ENCODE data around the gene BBC3. TPM values are rescaled to one million over a fixed set of nuclear protein-coding genes. Genes with fewer than 3 reads are reported as not detected.
"Not testable (repeated sequence)": the region's sequence is repeated elsewhere in the genome, so short reads cannot be mapped to it uniquely, and the experiment has no call there.

The BBC3 gene
- total RNA-seq, 1 experiment from 2014 or later = 38.6 TPM

DNA sequence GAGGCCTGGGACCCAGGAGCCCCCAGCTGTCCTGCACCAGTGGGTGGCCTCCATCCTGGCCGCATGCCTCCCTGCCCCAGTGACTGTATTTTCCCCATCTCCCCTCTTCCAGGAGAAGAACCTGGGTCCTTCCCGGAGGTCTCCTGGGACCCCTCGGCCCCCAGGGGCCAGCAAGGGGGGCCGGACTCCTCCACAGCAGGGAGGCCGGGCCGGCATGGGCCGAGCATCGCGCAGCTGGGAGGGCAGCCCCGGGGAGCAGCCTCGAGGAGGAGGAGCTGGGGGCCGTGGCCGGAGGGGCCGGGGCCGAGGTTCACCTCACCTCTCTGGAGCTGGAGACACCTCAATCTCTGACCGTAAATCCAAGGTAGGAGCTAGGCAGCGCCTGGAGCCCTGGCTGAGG is 29.5 kb upstream of the BBC3 start:
- no peak for DNase-seq (ENCODE audit: low spot score)

DNA sequence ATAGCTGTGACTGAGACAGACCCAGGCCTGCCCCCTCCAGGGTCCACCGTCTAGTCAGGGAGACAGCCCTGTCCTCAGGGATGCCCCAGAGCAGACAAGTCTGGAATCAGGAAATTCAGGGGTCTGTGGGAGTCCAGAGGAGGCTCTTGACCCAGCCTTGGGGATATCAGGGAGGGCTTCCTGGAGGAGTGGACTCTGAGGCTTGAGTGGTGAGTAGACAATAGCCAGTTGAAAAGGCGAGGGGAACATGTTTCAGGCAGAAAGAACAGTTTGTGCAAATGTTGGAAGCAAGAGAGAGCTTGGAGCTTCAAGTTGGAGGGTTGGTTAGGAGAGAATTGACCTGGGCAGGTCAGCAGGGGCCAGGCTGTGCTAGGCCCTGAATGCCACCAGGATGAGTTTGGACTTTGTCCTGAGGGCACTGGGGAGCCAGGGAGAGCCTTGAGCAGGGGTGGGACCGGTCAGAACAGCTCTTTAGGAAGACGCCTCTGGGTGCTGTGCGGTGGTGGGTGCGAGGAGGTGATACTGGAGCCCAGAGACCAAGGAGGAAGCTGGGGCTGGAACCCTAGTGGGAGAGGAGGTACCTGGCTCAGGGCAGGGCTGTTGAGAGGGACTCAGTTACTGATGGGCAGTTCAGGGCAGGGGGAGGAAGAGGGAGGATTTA is 28.0 kb upstream of the BBC3 start:
- no peak for DNase-seq (ENCODE audit: low spot score)
- in situ Hi-C loops (cut with HindIII; ENCODE audit: low sequenced_read_pairs) = no loop called here

More for the DNA sequence above, 29.5 kb upstream of the BBC3 start:
- in situ Hi-C loops (cut with HindIII; ENCODE audit: low sequenced_read_pairs) = no loop called here

DNA sequence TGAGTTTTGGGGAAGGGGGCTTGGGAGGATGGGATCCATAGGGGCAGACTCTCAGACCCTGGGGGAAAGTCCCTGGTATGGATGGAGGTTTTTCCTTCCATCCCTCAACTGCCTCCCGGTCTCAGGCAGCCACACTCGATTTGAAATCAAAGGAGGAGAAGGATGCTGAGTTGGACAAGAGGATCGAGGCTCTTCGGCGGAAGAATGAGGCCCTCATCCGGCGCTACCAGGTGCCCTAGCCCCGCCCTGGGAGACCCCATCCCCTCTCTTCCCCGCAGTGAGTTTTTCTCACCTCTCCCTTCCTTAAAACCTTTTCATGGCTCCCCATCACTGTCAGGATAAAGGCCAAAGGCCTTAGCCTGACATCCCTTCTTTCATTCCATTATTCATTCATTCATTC is 27.4 kb upstream of the BBC3 start:
- in situ Hi-C loops (cut with HindIII; ENCODE audit: low sequenced_read_pairs) = no loop called here

DNA sequence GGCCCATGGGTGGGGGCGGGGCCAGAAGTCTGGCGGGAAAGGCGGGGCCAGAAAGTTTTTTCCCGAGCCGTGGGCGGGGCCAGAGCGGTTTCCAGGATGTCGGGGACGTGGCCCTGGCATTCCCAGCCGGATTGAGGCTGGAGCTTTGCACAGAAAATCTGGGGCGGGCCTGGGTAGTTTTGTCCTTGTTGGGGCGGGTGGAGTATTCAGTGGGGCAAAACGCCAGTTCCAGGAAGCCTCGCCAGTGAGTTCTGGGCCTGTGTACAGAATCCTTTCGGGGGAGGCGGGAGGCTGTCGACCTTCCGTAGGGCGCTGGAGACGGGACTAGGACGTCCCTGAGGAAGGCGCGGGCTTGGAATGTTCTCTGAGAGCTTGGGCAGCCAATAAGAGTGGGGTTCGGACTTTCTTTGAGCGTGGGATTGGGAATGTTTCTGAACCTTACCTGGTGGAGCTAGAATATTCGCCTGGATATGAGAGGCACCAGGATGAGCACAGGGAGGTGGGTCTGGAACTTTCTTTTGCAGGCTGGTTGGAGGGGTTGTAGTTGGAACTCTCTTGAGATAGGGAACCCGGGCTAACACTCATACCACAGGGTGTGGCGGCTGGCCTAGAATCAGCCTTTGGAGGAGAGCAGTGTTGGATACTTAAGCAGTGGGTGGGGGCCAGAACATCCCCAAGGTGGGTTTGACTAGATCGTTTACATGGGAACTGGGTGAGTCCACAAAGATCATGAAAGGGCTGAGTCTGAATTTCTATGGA is 26.6 kb upstream of the BBC3 start:
- in situ Hi-C loops (cut with HindIII; ENCODE audit: low sequenced_read_pairs) = no loop called here
- DNase-seq (ENCODE audit: low spot score) = no peak

More for the DNA sequence above, 27.4 kb upstream of the BBC3 start:
- DNase-seq (ENCODE audit: low spot score) = no peak

DNA sequence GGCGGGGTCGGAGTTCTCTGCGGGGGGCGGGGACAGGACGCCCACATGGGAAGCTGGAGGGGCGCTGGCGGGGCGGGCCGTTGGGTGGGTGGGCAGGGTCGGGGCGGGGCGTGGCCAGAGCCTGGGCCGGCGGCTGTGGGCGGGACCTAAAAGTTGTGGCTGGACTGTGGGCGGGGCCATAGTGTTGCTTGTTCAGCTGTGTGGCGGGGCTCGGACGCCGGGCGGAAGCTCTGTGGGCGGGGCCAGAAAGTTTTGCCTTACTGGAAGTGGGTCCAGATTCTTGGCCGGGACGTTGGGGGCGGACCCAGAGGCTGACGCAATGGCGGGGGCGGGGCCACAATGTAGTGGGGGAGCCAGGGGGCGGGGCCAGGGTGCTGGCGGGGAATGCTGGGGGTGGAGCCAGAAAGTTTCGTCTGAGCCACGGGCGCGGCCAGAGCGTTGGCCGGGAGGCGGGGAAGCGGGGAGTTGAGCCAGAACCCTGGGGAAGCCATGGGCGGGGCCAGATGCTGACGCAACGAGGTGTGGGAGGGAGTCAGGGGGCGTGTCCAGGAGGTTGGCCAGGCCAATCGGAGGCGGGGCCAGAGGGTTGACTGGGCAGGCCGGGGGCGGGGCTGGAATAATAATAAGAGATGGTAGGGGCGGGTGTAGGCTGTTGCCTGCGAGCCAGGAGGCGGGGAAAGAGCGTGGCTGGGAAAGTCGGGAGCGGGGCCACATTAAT is 25.9 kb upstream of the BBC3 start:
- in situ Hi-C loops (cut with HindIII; ENCODE audit: low sequenced_read_pairs) = no loop called here
- peak; percentile 90 for DNase-seq (ENCODE audit: low spot score)

DNA sequence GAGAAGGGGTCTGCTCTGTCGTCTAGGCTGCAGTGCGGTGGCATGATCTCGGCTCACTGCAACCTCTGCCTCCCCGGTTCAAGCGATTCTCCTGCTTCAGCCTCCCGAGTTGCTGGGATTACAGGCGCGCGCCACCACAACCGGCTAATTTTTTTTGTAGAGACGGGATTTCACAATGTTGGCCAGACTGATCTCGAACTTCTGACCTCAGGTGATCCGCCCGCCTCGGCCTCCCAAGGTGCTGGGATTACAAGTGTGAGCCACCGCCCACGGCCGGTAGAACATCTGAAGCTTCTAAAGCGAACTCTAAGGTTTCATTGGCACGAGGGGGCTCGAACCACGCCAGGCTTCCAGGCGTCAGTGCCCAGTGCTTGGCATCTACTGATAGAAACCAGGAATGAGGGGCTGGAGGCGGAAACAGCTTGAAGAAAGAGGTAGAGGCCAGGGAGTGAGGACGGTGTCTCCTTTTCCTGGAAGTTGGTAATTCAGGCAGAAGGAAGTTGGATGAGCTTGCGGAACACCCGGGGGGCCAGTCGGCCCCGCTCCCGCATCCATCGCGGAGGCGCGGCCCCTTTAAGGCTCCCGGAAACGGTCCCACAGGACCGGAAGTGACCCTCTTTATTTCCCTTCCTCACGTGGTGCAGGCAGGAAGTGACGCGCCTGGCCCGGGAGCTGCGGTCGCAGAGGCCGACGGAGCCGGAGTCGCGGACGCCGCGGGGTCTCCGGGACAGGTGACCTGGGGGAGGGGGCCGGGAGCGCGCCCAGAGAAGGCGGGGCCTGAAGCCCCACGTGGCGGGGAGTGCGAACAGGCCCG is 25.1 kb upstream of the BBC3 start, which contains the start of gene CCDC9:
TSS of gene CCDC9 (plus strand) at position 647 of the 814 bp plus-strand sequence. CDS start 1,876 bp downstream, outside the sequence.
- peak; percentile 95 for DNase-seq (ENCODE audit: low spot score)
- in situ Hi-C loops (cut with HindIII; ENCODE audit: low sequenced_read_pairs) = no loop called here

DNA sequence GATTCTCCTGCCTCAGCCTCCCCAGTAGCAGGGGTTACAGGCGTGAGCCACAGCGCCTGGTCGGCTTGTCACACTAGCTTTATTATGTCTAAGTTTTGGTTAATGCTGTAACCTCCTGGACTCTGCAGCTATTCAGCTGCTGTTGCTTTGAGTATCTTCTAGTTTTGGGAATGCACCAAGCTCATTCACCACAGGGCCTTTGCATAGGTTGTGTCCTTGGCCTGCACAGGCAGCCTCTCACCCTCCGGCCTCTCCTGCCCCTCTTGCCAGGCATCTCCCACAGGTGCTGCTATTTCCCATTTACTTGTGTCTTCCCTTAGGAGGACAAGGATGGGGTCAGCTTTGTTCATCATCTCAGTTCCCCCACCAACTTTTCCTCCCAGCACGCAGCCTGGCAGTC is 23.0 kb upstream of the BBC3 start:
- no peak for DNase-seq (ENCODE audit: low spot score)
- in situ Hi-C loops (cut with HindIII; ENCODE audit: low sequenced_read_pairs) = no loop called here

DNA sequence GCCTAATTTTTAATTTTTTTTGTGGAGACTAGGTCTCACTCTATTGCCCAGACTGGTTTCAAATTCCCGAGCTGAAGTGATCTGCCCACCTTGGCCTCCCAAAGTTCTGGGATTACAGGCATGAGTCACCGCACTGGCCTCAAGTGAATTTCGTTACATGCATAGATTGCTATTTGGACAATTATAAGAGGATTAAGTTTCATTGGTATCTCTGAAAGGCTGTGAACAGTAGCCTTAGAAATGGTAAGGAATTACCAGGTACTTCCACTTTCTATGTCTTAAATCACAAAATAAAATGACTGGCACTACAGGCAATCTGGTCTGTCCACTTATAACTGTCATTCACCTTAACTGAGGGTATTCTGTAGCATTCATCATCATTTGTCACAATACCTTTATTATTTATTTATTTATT is 22.5 kb upstream of the BBC3 start:
- DNase-seq (ENCODE audit: low spot score) = no peak
- in situ Hi-C loops (cut with HindIII; ENCODE audit: low sequenced_read_pairs) = no loop called here

DNA sequence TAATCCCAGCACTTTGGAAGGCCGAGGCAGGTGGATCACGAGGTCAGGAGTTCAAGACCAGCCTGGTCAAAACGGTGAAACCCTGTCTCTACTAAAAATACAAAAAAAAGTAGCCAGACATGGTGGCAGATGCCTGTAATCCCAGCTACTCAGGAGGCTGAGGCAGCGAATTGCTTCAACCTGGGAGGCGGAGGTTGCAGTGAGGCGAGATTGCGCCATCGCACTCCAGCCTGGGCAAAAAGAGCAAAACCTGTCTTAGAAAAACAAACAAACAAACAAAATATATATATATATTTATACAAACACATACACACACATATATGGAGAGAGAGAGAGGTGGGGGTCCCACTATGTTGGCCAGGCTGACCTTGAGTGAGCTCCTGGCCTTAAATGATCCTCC is 22.0 kb upstream of the BBC3 start:
- in situ Hi-C loops (cut with HindIII; ENCODE audit: low sequenced_read_pairs); DNase-seq (ENCODE audit: low spot score): not testable (repeated sequence)

DNA sequence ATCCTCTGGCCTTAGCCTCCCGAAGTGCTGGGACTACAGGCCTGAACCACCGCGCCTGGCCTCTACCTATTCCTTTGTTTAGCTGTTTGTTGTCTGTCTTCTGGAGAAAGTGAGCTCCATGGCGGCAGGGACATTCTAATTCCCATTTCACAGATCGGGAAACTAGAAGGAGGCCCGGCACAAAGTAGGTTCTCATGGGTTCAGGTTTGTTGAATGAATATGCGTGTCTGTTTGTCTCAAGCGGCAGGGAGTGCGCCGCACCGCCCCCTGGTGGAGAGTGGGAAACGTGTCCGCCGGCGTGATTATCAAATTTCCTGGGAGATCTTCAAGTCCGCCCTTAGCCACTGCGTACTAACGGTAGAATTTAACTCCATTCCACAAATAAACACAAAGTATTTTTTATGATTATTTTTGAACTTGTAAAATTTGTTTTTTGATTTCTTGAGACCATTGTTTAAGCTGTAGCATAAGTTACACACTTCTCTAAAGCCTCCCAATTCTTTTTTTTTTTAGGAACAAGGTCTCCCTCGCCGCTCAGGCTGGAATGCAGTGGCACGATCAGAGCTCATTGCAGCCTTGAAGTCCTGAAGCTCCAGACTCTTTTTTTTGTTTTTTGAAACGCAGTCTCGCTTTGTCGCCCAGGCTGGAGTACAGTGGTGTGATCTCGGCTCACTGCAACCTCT is 16.4 kb upstream of the BBC3 start:
- in situ Hi-C loops (cut with HindIII; ENCODE audit: low sequenced_read_pairs) = no loop called here
- DNase-seq (ENCODE audit: low spot score) = peak; percentile 71

DNA sequence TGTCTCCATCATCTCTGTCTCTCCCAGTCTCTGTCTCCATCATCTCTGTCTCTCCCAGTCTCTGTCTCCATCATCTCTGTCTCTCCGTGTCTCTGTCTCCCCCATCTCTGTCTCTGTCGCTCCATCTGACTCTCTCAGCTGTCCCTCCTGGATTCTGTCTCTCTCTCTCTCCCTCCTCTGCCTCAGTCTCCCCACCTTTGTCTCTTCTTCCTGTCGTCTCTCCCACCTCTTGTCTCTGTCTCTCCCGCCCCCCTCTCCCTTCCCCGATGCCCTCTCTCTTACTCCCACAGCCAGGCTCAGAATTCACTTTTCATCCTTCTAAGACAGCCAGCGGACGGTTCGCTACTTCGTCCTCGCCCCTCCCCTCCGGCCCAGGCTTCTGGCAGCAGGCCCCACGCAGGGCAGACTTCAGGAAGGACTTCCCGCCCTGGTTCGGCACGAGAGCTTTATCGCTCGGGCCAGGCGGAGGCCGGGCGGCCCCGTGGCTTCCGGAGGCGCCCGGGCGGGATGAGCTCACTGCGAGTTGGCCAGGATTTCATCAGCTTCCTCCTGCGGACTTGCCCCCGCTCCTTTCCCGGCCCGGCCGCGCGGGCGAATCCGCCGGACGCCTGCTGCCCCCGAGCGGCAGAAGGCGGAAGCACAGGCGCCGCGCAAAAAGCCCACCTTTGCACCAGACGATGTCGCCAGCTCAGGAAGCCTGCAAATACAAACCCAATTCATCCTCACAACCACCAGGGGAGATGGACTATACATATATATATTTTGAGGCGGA is 13.0 kb upstream of the BBC3 start:
- in situ Hi-C loops (cut with HindIII; ENCODE audit: low sequenced_read_pairs) = no loop called here
- DNase-seq (ENCODE audit: low spot score) = peak; percentile 84

DNA sequence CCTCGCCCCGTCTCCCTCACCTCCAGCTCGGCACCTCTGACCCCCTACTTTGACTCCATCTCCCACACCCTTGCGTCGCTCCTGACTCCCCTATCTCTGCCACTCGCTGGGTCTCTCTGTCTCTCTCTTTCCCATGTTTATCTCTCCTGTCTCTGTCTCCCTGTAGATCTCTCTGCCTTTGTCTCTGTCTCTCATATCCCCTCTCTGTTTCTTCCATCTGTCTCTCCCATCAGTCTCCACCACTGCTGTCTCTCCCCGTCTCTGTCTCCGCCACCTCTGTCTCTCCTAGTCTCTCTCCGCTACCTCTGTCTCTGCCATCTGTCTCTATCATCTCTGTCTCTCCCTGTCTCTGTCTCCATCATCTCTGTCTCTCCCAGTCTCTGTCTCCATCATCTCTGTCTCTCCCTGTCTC is 12.4 kb upstream of the BBC3 start:
- DNase-seq (ENCODE audit: low spot score) = no peak
- in situ Hi-C loops (cut with HindIII; ENCODE audit: low sequenced_read_pairs) = no loop called here

DNA sequence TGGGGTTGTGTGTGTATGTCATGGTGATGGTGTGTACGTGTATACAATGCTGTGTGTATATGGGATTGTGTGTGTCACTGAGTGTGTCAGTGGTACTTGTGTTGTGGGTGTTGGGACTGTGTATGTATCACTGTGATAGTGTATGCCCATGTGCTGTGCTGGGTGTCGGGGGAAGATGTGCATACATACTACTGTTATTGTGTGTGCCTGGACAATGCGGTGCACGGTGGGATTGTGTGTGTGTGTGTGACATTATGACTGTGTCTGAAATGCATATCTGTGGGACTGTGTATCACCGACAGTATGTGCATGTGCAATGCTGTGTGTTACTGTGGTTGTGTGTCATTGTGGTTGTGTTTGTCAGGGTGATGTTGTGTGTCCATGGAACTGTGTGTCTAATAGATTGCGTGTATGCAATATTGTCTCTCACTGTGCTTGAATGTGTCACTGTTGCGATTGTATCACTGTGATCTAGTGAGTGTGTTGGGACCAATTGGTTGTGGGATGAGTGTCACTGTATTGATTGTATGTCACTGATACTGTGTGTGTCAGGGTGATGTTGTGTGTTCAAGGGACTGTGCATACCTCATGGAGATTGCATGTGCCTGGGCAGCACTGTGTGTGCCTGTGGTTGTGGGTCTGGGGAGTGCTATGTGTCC is 11.0 kb upstream of the BBC3 start:
- DNase-seq (ENCODE audit: low spot score) = peak; percentile 15
- in situ Hi-C loops (cut with HindIII; ENCODE audit: low sequenced_read_pairs) = no loop called here

DNA sequence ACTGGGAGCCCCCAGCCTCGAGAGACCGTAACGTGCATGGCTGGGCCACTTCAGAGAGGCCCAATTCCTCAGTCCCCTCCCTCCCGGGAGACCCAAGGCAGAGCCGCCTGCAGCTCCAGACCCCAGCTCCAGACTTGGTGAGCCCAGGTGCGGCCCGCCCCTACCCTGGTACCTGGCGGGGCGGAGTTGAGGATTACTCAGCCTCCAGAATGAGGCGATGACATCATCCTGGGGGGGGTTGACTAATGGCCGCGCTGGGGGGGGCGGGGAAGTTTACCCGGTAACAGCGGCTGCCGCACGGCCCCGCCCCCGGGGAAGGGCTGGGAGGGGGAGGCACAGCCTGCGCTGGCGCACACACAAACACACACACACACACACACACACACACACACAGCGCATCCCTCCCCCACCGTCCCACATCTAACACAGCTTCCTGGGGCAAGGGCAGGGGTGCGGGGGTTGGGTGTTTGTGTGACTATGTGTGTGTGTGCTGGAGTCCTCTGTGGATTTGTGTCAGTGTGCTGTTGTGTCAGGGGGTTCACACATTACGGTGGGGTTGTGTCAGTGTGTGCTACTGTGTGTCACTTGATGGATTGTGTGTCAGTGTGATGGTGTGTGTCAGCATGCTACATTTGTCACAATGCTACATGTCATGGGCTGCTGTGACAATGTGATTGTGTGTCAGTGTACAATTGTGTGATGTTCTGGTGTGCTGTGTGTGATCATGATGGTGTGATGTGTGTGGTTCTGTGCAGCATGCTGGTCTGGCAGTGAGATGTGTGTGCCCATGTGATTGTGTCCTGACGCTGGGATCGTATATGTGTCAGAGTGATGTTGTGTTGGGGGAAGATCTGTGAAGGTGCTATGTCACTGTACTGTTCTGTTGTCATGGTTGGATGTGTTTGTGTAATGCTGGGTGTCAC is 10.3 kb upstream of the BBC3 start:
- in situ Hi-C loops (cut with HindIII; ENCODE audit: low sequenced_read_pairs) = no loop called here
- peak; percentile 87 for DNase-seq (ENCODE audit: low spot score)

DNA sequence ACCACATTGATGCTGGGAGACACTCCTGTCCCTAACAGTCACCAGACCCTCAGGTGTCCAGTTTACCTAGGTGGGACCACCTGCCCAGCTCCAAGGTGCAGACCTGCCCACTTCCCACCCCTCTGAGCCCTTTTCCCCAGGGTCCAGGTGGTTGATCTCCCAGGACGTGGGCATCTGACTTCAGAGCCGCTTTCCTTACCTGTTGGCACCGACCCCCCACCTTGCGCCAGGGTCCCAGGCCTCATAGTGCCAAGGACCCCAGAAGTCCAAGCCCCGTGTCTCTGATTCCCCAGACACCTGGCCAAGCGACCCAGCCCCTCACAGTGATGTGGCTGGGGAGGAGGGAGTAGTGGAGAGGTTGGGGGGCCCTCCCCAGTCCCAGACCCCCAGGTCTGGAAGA is 9.6 kb upstream of the BBC3 start:
- DNase-seq (ENCODE audit: low spot score) = no peak
- in situ Hi-C loops (cut with HindIII; ENCODE audit: low sequenced_read_pairs) = no loop called here

DNA sequence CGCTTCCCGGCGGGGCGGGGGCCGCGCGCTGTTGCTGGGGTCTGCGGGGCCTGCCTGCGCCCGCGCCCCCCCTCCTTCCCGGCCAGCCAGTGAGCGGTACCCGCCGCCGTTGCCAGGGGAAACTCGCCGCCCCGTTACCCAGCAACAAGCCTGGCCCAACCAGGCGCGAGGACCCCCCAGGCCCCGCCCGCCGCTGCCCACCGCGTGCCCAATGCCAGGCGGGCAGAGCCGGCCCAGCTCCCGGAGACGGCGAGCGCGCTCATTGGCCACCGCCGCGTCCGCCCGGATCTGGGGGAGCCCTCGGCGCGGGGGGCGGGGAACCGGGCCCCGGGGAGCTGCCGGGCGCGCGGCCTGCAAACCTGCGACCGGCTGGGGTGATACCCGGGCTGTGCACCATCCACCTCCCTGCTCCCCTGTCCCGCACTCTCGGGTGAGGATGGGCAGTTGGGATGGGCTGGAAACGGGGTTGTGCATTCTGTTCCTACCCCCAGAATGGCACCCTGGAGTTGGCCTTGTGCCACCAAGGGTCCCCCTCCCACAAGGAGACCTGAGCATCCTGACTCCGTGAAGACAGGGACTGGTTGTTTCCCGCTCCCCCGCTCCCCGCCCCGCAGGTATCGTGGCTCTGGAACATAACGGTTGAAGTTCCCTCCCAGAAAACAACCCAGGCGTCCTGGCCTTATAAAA is 8.8 kb upstream of the BBC3 start:
- DNase-seq (ENCODE audit: low spot score) = peak; percentile 91
- in situ Hi-C loops (cut with HindIII; ENCODE audit: low sequenced_read_pairs) = no loop called here

Measured in G401 (cell line).